Type B pancreatic cell (in vitro differentiated cells): Measurements from ENCODE around the gene BDKRB2. TPM values are rescaled to one million over a fixed set of nuclear protein-coding genes. Genes with fewer than 3 reads are reported as not detected.

Source experiments
- DNase-seq: peaks from one replicate; pipeline ENCODE4 v3.0.0; 2021; ENCODE audit warnings: mixed read lengths; ENCODE audit not compliant: unreplicated experiment; ENCODE audit errors: extremely low spot score
- H3K27ac Mint-ChIP-seq: 2 replicates; pipeline ENCODE4 v1.8.0; 2021; ENCODE audit warnings: mild to moderate bottlenecking, mixed read lengths
- H3K27me3 Mint-ChIP-seq: 2 replicates; pipeline ENCODE4 v1.8.0; 2021; ENCODE audit warnings: mixed read lengths
- H3K36me3 Mint-ChIP-seq: 2 replicates; pipeline ENCODE4 v1.8.0; 2021; ENCODE audit warnings: mixed read lengths
- H3K4me1 Mint-ChIP-seq: one replicate; pipeline ENCODE4 v1.8.0; 2021; ENCODE audit warnings: mixed read lengths; ENCODE audit not compliant: unreplicated experiment
- H3K4me3 Mint-ChIP-seq: 2 replicates; pipeline ENCODE4 v1.8.0; 2021; ENCODE audit warnings: mild to moderate bottlenecking, mixed read lengths
- H3K9me3 Mint-ChIP-seq: 2 replicates; pipeline ENCODE4 v1.8.0; 2021; ENCODE audit warnings: mixed read lengths
- total RNA-seq: library from RNA; stranded (reverse); gene quantifications from 2 replicates; pipeline ENCODE4 v1.2.1, GENCODE V29; 2021; ENCODE audit warnings: low replicate concordance
- TF ChIP-seq, protein P1 (sequence below): fragments of 200-600 bp; sonication (generic); conservative IDR thresholded peaks from 2 replicates; pipeline ENCODE4 v1.5.0; 2021; ENCODE audit warnings: antibody characterized with exemption, mild to moderate bottlenecking

The BDKRB2 gene
- total RNA-seq, 1 donor from 2014 or later = 2.1 TPM

DNA sequence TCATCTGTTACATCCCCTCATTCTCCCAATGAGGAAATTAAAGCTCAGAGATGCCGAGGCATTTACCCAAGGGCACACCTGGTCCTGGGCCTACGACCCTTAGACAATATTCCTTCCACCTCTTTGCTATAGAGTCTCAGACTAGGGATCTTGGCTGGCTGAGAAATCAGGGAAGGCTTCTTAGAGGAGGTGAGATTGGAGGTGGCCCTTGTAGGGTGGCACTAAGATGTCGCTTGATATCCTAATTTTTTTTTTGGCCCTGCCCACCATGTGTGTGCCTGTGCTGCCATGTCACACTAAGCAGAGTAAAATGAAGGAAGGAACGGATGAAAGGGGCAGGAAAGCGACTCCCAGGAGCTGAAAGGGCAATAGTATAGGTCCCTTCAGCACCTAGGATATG is 20.6 kb downstream of the BDKRB2 start:
- Mint-ChIP-seq H3K27me3 (no peaks in the 10 kb centered on the region), H3K9me3 (no peaks in the 10 kb centered on the region), H3K4me1 (no peaks in the 10 kb centered on the region), H3K27ac (no peak overlapping the region), H3K36me3 (no peaks in the 10 kb centered on the region), H3K4me3 (no peak overlapping the region)
- TF ChIP-seq, protein P1, sequence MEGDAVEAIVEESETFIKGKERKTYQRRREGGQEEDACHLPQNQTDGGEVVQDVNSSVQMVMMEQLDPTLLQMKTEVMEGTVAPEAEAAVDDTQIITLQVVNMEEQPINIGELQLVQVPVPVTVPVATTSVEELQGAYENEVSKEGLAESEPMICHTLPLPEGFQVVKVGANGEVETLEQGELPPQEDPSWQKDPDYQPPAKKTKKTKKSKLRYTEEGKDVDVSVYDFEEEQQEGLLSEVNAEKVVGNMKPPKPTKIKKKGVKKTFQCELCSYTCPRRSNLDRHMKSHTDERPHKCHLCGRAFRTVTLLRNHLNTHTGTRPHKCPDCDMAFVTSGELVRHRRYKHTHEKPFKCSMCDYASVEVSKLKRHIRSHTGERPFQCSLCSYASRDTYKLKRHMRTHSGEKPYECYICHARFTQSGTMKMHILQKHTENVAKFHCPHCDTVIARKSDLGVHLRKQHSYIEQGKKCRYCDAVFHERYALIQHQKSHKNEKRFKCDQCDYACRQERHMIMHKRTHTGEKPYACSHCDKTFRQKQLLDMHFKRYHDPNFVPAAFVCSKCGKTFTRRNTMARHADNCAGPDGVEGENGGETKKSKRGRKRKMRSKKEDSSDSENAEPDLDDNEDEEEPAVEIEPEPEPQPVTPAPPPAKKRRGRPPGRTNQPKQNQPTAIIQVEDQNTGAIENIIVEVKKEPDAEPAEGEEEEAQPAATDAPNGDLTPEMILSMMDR = no peak
- no peak for DNase-seq

DNA sequence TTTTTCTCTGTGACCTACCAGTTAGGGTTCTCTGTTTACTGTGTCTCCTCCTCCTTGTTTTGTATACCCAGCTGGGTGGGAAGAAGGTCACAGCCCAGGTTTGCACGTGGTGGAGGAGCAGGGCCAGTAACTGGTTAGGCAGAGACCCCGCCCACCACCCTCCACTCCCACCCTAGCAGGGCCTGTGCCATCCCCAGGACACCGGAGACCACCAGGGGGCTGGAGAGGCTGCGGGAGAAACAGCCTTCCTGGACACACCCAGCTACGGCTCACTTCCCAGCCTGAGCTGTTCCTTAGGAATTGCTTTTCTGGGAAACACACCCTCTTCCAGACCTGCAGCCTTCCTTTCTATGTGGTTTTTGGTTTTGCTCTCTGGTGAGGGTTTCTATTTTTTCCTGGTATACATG is 21.1 kb downstream of the BDKRB2 start:
- TF ChIP-seq, protein P1 = peak; percentile 41
- Mint-ChIP-seq H3K36me3 (no peaks in the 10 kb centered on the region), H3K9me3 (no peaks in the 10 kb centered on the region), H3K27me3 (no peaks in the 10 kb centered on the region), H3K4me3 (peak overlapping the region; percentile 34), H3K27ac (no peak overlapping the region), H3K4me1 (no peaks in the 10 kb centered on the region)
- no peak for DNase-seq

DNA sequence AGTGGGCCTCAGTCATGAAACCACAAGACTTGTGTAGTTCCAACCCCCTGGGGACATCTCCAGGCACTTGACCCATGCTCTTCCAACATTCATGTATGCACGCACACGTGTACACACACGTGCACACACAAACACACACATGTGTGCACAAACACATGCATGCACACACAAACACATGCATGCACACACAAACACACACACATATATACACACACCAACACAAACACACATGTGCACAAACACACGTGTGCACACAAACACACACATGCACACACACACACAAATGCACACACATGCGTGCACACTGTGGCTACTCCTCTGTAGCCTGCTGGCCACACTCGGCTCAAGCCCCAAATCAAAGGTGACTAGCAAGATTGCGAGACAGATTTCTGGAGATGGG is 22.8 kb downstream of the BDKRB2 start:
- Mint-ChIP-seq H3K4me3 (no peak overlapping the region), H3K36me3 (no peaks in the 10 kb centered on the region), H3K27me3 (no peaks in the 10 kb centered on the region), H3K27ac (no peak overlapping the region), H3K9me3 (no peaks in the 10 kb centered on the region), H3K4me1 (no peaks in the 10 kb centered on the region)
- TF ChIP-seq, protein P1 = no peak
- DNase-seq = no peak

DNA sequence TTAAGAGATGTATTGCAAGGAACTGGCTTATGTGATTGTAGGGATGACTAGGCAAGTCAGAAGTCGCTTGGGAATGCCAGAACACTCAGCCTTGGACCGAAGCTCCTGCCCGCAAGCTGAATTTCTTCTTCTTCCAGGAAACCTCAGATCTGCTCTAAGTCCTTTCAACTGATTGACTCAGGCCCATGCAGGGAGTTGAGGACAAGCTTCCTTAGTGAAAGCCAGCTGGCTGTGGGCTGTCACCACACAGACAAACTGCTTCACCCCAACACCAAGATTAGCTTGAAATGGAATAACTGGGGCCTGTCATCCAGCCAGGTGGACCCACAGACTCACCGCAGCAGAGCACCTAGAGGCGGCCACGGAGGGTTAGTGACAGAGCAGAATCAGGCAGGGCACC is 24.7 kb downstream of the BDKRB2 start:
- no peaks in the 10 kb centered on the region for H3K27me3 Mint-ChIP-seq
- no peaks in the 10 kb centered on the region for H3K4me1 Mint-ChIP-seq
- TF ChIP-seq, protein P1 = no peak
- no peak overlapping the region for H3K27ac Mint-ChIP-seq
- DNase-seq = no peak
- H3K4me3 Mint-ChIP-seq = no peak overlapping the region
- H3K36me3 Mint-ChIP-seq = no peaks in the 10 kb centered on the region
- H3K9me3 Mint-ChIP-seq = no peaks in the 10 kb centered on the region

DNA sequence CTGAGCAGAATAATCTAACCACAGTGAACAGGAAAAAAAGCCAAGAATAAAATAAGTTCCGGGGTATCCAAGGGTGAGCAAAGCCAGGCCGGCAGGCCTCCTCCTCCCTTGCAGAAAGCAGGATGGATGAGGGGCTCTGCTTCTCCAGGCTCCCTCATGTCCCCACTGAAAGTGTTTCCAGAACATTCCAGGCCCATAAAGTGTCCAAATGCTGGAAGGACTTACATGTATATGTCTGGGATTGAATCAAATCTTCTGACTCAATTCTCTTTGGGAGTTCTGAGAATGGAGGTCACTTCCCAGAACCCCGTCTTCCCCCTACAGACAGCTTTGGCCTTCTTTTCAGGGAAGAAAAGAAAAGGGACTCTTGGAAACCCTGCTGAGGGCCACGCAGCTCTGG is 26.4 kb downstream of the BDKRB2 start:
- no peaks in the 10 kb centered on the region for H3K4me1 Mint-ChIP-seq
- TF ChIP-seq, protein P1 = no peak
- no peak overlapping the region for H3K27ac Mint-ChIP-seq
- no peaks in the 10 kb centered on the region for H3K9me3 Mint-ChIP-seq
- no peaks in the 10 kb centered on the region for H3K27me3 Mint-ChIP-seq
- no peaks in the 10 kb centered on the region for H3K36me3 Mint-ChIP-seq
- no peak for DNase-seq
- H3K4me3 Mint-ChIP-seq = no peak overlapping the region

DNA sequence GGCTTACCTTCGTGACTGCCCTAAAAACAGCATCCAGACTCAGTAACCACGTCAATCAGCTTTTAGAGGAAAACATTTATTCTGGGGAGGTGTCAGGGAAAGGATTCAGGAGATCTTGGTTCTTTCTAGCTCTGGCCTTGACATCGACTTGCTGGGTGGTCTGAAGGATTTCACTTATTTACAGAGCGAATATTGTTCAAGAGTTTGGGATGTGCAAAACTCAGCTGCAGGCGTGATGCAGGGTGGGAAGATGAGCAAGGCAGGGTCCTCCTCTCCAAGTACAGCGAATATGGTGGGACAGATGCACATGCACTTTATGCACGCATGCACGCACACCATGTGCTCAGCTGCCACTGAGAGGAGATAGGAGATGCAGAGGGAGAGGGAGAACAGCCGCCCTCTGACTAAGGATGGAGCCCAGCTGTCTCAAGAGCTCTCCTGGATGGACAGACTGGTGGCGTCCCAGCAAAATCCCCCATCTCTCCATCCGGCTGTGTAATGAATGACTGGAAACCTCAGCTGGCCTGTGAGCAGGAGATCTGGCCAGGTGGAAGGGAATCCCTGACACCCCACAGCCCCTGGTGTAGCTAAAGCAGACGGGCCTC is 27.0 kb downstream of the BDKRB2 start:
- Mint-ChIP-seq H3K36me3 (no peaks in the 10 kb centered on the region), H3K4me3 (no peak overlapping the region)
- no peak for DNase-seq

More for the DNA sequence above, 27.0 kb downstream of the BDKRB2 start:
- TF ChIP-seq, protein P1 = no peak
- Mint-ChIP-seq H3K27me3 (no peaks in the 10 kb centered on the region), H3K9me3 (no peaks in the 10 kb centered on the region), H3K4me1 (no peaks in the 10 kb centered on the region), H3K27ac (no peak overlapping the region)
